ENCODE data around the gene SNX11.

Gene SNX11

DNA sequence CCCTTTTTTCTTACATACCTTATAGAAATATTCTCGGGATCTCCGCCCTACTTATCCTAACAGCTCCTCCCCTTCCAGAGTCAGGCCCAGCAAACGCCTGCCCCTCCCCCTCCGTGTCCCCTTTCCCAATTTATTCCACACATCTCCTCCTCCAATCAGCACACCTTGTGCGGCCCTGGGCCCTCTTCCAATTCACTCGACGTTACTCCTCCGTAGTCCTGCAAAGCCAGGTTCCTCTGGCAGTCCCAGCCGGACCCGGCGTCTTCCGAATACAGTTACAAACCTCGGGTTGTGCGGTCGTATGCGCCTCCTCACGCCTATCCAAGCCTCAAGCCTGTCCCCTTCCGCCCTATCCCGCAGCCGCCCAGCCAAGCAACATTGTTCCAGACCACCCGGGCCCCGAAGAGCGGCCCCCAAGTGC, 7.0 kb upstream of the SNX11 start:
- TF ChIP-seq, protein P1, sequence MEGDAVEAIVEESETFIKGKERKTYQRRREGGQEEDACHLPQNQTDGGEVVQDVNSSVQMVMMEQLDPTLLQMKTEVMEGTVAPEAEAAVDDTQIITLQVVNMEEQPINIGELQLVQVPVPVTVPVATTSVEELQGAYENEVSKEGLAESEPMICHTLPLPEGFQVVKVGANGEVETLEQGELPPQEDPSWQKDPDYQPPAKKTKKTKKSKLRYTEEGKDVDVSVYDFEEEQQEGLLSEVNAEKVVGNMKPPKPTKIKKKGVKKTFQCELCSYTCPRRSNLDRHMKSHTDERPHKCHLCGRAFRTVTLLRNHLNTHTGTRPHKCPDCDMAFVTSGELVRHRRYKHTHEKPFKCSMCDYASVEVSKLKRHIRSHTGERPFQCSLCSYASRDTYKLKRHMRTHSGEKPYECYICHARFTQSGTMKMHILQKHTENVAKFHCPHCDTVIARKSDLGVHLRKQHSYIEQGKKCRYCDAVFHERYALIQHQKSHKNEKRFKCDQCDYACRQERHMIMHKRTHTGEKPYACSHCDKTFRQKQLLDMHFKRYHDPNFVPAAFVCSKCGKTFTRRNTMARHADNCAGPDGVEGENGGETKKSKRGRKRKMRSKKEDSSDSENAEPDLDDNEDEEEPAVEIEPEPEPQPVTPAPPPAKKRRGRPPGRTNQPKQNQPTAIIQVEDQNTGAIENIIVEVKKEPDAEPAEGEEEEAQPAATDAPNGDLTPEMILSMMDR (IDR thresholded peaks at IDR 0.05; ENCODE audit: insufficient read depth, missing control alignments): no peak
- FAIRE-seq: no peak
- DNase-seq (ENCODE audit: insufficient read length, low spot score): no peak

DNA sequence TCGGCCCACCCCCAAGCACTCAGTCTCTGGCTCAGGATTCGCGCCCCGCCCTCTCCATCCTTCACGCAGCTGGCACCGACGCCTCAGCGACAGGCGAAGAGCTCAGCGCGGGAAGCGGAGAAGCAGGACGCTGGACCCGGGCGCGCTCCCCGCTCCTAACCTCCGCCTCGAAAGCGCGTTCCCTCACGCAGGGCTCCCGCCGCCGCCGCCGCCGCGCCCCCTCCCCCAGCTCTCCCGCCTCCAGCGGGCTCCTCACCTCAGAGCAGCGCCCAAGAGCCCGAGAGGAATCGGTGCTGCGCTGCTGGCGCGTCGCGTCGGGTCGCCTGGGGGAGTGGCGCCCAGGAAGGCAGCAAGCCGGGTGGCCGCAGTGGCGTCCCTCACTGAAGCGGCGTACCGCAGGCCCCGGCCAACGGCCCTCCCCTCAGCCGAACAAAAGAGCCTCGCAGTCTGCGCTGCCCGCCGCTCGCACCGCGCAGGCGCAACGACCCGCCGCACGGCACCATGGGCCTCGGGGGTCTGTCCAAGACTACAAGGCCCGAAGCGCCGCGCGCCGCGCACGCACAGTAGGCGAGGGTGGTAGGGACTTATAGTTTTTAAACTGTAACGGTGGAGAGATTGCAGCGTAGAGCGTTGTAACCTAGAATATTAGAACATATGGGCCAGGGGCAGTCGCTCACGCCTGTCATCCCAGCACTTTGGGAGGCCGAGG, 6.4 kb upstream of the SNX11 start, which contains the start of gene CBX1:
Gene CBX1, minus strand, starts transcription at position 467 of the 709 bp plus-strand sequence. CDS start 24,474 bp downstream, outside the sequence.
- DNase-seq (ENCODE audit: insufficient read length, low spot score) (peak; percentile 61), FAIRE-seq (no peak)
- TF ChIP-seq, protein P1 (IDR thresholded peaks at IDR 0.05; ENCODE audit: insufficient read depth, missing control alignments): no peak

DNA sequence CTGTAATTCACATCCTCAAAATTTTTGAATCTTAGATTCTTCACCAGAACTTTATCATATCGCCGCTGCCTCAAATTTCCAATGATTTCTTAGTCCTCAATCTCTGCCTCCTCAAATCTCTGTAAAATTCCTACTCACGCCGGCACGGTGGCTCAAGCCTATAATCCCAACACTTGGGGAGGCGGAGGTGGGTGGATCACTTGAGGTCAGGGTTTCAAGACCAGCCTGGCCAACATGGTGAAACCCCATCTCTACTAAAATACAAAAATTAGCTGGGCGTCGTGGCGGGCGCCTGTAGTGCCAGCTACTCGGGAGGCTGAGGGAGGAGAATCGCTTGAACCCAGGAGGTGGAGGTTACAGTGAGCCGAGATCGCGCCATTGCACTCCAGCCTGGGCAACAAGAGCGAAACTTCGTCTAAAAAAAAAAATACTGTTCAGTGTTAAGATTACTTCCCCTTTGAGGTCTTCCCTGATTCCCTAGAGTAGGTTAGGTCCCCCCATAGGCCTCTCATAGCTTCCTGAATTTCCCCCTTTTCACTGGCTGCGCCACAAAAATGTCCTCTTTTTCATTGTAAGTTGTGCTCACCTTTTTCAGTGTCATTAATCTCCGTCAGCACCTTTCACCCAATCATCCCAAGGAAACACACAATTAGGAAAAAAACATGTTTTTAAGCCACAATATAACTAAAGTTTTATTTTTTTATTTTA, 5.4 kb upstream of the SNX11 start:
- FAIRE-seq (no peak), DNase-seq (ENCODE audit: insufficient read length, low spot score) (no peak)
- TF ChIP-seq, protein P1 (IDR thresholded peaks at IDR 0.05; ENCODE audit: insufficient read depth, missing control alignments): no peak

- FAIRE-seq (no peak), DNase-seq (ENCODE audit: insufficient read length, low spot score) (no peak)
Measured at GRCh38 chr17:48102798-48103715, 4.5 kb upstream of the SNX11 start.

DNA sequence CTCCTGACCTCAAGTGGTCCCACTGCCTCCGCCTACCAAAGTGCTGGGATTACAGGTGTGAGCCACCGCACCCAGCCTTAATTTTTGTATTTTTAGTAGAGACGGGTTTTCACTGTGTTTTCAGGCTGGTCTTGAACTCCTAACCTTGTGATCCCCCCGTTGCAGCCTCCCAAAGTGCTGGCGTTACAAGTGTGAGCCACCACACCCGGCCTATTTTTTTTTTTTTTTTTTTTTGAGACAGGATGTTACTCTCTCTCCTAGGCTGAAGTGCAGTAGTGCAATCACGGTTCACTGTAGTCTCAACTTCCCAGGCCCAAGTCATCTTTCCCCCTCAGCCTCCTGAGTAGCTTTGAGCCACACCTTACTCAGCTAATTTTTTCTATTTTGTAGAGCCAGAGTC, 3.1 kb upstream of the SNX11 start:
- DNase-seq (ENCODE audit: insufficient read length, low spot score) (no peak), FAIRE-seq (no peak)
- TF ChIP-seq, protein P1 (IDR thresholded peaks at IDR 0.05; ENCODE audit: insufficient read depth, missing control alignments): no peak

More at GRCh38 chr17:48102798-48103715, 4.5 kb upstream of the SNX11 start:
- TF ChIP-seq, protein P1 (IDR thresholded peaks at IDR 0.05; ENCODE audit: insufficient read depth, missing control alignments): no peak

- DNase-seq (ENCODE audit: insufficient read length, low spot score) (no peak), FAIRE-seq (no peak)
- TF ChIP-seq, protein P1 (IDR thresholded peaks at IDR 0.05; ENCODE audit: insufficient read depth, missing control alignments): no peak
Measured at GRCh38 chr17:48106802-48107136, 797 bp upstream of the SNX11 start.

Data from D721Med (cell line).